HL-60/S4 (cell line): Measurements from ENCODE around the gene PRRG2.
"Not testable (repeated sequence)": the region's sequence is repeated elsewhere in the genome, so short reads cannot be mapped to it uniquely, and the experiment has no call there.

Experiments
- in situ Hi-C: fragments of 300-500 bp; cut with MboI; formaldehyde crosslinking; loops from 2 replicates; pipeline ENCODE4 v1.14.3; 2022; ENCODE audit warnings: low sequenced_read_pairs

Gene PRRG2

DNA sequence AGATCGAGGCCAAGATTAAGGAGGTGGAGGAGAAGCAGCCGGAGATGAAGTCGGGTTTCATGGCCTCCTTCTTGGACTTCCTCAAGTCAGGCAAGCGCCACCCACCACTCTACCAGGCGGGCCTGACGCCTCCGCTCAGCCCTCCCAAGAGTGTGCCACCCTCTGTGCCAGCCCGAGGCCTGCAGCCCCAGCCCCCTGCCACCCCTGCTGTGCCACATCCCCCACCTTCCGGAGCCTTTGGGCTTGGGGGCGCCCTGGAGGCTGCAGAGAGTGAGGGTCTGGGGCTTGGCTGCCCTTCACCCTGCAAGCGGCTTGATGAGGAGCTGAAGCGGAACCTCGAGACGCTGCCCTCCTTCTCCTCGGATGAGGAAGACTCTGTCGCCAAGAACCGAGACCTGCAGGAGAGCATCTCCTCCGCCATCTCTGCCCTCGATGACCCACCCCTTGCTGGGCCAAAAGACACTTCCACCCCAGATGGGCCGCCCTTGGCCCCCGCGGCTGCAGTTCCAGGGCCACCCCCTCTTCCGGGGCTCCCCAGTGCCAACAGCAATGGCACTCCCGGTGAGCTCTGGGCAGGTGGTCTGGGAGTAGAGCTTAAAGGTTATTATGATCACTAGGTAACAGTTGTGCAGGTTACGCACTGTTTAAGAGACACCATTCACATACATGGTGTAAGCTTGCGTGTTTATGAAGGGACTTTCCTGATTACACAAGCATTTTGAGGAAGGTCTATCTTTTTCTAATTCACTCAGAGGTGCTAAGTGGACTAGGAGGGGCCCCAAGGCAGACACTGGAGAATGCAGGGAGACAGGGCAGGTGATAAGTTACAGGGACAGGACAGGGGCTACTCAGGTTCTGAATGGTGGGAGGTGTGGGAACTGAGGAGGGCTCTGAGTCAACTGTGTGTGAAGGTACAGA, 18.5 kb downstream of the PRRG2 start:
- in situ Hi-C loops: no loop called here

DNA sequence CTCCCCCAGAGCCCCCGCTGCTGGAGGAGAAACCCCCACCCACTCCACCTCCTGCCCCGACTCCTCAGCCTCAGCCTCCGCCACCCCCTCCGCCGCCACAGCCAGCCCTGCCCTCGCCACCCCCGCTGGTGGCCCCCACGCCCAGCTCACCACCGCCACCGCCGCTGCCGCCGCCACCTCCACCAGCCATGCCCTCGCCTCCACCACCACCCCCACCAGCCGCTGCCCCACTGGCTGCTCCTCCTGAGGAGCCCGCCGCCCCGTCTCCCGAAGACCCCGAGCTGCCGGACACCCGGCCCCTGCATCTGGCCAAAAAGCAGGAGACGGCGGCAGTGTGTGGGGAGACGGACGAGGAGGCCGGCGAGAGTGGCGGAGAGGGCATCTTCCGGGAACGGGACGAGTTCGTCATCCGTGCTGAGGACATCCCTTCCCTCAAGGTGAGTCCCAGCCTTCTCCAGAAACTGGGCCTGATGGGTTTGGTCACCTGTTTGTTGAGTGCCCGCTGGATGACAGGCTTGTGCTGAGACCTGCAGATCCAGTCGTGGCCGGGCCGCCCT, 20.4 kb downstream of the PRRG2 start:
- in situ Hi-C loops: no loop called here

DNA sequence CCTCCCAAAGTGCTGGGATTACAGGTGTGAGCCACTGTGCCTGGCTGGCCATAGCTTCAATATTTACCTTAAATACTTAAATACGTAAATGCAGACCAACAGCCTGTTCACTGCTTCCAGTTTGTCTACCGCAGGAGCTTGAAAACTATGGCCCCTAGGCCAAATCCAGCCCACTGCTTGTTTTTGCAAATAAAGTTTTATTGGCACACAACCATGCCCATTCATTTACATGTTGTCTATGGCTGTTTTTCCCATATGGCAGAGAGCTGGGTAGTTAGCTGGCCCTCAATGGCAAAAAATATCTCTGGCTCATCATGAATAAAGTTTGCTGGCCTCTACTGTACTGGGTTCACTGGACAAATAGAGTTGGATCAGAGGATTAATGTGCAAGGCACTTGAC, 21.7 kb downstream of the PRRG2 start:
- in situ Hi-C loops: no loop called here

DNA sequence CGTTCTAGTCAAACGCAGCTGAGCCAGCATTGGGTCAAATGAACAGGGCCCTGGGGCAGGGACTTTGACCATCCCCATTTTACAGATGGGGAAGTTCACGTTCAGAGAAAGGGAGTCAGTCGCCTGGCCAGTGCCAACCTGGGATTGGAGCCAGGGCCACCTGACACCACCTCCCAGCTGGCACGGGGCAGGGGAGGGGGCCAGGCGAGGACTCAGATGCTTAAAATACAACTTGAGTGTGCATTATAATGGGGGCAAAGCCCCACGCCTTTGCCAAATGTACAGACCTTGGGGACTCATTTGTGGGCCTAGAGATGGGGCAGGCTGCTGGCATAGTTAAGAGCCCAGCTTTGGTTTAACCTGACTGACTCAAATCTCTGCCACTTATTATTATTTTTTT, 24.5 kb downstream of the PRRG2 start:
- in situ Hi-C loops: no loop called here

DNA sequence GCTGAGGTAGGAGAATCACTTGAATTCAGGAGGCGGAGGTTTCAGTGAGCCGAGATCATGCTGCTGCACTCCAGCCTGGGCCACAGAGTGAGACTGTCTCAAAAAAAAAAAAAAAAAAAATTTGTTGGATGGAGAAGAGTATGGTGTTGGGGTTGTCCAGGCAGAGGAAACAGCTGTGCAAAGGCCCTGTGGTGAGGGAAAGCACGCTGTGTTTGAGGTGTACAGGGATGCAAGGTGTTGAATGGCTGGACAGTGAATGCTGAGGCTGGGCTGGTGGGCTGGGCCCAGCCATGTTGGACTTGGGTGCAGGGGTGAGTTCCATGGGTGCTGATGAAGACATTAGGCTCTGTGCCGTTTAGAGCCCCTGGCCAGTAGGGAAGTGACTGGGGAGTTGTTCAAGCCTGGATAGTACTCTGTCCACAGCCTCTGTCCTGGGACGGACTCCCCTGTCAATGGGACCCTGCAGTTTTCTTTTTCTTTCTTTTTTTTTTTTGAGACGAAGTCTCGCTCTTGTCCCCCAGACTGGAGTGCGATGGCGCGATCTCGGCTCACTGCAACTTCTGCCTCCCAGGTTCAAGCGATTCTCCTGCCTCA, 28.5 kb downstream of the PRRG2 start:
- in situ Hi-C loops: no loop called here

GRCh38 chr19:49613374-49613773, 32.3 kb downstream of the PRRG2 start:
- in situ Hi-C loops: no loop called here

GRCh38 chr19:49614096-49614833, 33.1 kb downstream of the PRRG2 start:
- in situ Hi-C loops: no loop called here

DNA sequence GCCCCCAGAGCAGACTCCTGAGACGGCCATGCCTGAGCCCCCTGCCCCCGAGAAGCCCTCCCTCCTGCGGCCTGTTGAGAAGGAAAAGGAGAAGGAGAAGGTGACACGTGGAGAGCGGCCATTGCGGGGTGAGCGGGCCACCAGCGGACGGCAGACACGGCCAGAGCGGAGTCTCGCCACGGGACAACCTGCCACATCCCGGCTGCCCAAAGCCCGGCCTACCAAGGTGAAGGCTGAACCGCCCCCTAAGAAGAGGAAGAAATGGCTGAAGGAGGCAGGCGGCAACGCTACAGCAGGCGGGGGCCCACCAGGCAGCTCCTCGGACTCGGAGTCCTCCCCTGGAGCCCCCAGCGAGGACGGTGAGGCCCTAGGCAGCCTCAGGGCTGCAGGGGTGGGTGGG, 34.7 kb downstream of the PRRG2 start:
- in situ Hi-C loops: no loop called here

GRCh38 chr19:49616532-49616931, 35.4 kb downstream of the PRRG2 start:
- in situ Hi-C loops: no loop called here

DNA sequence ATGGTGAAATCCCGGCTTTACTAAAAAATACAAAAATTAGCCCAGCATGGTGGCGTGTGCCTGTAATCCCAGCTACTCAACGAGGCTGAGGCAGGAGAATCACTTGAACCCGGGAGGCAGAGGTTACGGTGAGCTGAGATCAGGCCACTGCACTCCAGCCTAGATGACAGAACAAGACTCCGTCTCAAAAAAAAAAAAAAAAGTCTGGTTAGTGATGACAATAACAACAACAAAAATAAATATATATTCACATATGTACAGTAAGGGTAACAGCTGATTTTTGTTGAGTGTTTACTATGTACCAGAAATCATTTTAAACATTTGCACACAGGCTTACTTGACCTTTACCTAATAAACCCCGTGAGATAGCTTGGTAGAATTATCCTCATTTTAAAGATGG, 35.8 kb downstream of the PRRG2 start:
- in situ Hi-C loops: no loop called here

GRCh38 chr19:49617860-49618259, 36.7 kb downstream of the PRRG2 start:
- in situ Hi-C loops: not testable (repeated sequence)

DNA sequence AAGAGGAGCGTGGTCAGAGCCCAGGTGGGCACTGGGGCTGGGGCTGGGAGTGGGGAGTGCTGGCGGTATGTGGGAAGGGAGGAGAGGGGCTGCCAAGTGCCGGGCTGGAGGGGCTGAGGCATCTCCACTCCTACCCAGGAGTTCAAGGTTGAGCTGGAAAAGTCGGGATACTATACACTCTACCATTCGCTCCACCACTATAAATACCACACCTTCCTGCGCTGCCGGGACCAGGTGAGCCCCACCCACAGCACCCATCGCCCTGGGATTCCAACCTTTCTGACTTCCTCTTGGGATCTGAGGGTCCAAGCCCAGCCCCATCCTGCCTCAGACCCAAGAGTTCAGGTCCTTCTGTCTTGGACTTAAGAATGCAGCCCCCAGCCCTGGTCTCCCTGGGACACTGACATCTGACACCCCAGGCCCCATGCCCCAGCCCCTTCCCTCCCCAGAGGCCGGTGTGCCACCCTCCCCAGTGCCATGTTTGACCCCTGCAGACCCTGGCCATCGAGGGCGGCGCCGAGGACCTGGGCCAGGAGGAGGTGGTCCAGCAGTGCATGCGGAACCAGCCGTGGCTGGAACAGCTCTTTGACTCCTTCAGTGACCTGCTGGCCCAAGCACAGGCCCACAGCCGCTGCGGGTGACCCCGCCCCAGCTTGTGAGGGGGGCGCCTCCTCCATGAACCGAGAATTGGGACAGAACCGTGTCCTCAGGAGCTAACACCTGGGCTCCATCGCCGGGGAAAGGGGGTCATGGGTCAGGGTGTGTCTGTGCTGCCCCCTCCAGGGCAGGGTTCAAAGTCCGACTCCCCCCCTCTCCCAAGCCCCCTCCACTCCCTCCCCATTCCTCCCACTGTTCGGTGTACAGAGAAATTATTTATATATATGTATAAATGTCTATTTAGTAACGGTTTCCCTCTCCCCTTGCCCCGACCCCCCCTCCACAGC, 44.1 kb downstream of the PRRG2 start:
- in situ Hi-C loops: no loop called here

- in situ Hi-C loops: no loop called here
Measured at GRCh38 chr19:49626226-49626625, 45.1 kb downstream of the PRRG2 start.

- in situ Hi-C loops: no loop called here
Measured at GRCh38 chr19:49629659-49630058, 48.5 kb downstream of the PRRG2 start.

GRCh38 chr19:49631014-49631588, 50.0 kb downstream of the PRRG2 start:
- in situ Hi-C loops: no loop called here

DNA sequence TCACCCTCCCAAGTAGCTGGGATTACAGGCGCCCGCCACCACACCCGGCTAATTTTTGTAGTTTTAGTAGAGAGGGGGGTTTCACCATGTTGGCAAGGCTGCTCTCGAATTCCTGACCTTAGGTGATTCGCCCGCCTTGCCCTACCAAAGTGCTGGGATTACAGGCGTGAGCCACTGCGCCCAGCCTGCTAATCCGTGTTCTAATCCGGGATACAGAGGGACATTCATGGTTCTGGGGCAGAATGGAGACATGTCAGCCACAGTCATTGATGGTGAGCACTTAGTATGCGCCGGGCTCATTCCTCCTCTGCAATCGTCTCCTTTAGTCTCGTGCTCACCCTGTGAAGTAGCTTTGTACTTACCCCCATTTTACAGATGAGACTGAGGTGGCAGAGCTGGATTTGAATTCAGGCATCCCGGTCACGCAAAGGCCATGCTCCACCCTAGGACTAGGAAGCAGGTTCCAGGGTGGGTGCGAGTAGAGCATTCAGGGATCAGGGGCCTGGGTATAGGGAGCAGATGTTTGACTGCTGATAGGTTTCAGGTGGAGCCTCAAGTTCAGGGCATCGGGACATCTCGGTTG, 50.6 kb downstream of the PRRG2 start:
- in situ Hi-C loops: no loop called here

GRCh38 chr19:49632576-49632975, 51.5 kb downstream of the PRRG2 start:
- in situ Hi-C loops: no loop called here

GRCh38 chr19:49633273-49633672, 52.2 kb downstream of the PRRG2 start:
- in situ Hi-C loops: not testable (repeated sequence)

DNA sequence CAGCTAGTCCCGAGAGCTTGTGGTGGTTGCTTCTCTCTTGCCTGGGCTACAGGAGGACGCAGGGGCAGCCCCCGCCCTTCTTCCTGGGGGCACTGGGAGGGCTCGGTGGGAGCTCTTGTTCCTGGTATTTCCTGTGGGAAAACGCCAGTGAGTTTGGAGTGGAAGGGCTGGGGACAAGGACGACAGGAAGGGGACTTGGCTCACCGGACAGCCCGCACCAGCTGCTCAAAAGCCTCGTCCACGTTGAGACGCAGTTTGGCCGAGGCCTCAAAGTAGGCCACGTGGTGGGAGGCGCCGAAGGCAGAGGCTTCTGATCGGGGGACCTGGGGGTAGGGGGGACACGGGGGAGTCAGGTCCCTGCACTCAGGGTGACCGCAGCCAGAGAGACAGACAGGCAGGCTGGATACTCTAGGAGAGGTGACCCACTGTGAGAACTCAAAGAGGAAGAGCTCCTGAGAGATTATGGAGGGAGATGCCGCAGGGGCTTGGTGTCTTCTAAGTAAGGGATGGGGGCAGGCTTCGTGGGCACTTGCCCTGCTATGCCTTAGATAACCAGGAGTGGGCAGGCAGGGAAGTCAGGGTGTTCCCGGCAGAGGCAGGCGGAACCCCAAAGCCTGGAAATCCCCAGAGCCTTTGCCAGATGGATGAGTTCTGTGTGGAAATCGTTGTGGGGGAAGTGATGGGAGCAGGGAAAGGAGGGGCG, 54.6 kb downstream of the PRRG2 start:
- in situ Hi-C loops: no loop called here
